Hematopoietic multipotent progenitor cell treated with erythropoietin and hydrocortisone succinate and interleukin-3 and kit ligand, for 8 days (in vitro differentiated cells): ENCODE measurements around the gene CHN1.

Source experiments
- DNase-seq: peaks from one replicate; pipeline ENCODE4 v3.0.0-alpha.2; 2015

Gene CHN1

DNA sequence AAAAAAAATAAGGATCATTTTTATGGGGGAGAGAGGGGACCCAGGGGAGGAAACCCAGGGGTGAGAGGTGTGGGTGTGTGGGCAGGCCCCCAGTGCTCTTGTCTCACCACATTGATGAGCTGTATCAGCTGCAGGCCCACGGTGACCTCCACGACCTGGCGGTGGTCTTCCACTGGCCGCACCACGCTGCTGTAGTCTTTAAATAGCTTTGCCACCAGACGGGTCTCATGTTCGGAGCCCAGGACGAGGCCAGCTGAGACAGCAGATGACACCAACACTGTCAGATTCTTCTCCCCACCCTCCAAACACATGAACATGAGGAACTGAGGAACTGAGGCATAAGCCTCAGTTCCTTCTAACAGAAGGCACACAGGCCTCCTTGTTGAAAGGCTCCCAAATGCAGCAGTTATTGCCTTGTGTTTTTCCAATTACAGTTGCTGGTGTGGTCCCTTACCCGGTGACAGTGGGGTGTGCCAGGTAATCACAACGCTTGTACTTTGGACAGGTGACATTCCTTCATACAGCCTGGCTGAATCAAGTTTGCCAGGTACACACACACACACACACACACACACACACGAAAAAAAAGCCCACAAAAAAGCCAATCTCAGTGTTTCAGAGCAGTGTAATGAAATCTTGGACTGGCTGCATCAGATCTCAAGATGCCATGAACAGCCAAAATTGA lies 245.7 kb downstream of the CHN1 start:
- DNase-seq: no peak

DNA sequence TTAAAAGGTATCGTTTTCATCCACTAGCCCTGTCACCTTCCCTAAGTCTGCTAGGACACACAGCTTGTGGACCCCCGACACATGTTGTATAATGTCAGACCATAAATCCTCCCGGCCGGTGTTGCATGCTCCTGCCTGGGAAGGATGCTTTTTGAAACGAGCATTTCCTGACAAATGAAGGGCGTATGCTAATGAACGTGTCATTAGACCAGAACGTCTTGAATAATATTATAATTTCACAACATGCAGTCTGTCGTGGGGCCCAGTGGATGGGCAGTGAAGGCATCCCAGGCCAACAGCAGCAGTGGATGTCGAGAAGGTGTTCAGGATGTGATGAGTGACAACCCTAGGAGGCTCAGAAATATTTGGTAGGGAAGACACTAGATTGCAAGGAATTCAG lies 248.4 kb downstream of the CHN1 start:
- no peak for DNase-seq

DNA sequence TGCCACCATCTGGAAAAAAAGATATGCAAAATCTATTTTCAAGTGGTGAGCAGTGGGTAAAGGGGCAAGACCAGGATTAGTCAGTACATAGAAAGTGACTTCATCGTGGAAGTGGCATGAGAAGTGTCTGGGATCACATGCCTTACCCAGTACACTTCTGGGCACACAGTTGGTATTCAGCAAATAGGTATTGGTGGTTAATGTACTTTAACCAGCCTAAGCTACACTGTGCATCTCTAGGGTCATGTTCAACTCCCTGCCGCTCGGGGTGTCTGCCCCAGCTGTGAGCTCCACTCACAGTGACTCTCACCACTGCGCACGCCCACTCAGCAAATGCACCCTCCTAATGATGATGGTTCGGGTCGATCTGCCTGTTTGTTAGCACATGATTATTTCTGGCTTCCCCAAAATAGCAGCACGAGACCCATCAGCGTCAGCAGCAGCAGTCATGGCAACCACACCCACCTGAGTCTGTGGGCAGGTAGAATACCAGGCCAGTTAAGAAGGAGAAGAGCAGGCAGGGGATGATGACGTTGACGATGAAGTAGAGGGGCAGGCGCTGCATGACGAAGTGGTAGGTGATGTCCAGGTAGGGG lies 252.0 kb downstream of the CHN1 start:
- no peak for DNase-seq

DNA sequence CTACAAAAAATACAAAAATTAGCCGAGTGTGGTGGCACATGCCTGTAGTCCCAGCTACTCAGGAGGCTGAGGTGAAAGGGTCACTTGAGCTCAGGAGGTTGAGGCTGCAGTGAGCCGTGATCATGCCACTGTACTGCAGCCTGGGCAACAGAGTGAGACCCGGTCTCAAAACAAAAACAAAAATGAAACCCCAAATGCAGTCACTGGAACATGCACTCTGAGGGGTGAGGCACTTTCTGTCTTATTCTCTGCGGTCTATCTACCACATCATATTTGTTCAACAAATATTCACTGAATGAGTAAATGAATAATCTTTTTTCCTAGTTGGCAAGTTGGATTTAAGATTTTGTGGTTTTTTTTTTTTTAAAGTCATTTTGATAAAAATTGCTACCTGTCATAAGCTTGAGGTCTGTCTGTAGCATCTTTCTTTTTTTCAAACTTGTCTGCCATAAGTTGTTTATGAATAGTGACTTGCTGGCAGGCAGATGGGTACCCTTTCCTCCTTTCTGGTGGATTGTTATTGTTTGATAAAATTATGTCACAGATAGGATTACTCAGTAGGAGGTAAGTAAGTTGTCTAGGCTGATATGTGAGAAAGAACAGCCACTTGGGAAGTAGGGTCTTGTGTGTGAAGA lies 252.7 kb downstream of the CHN1 start:
- no peak for DNase-seq

DNA sequence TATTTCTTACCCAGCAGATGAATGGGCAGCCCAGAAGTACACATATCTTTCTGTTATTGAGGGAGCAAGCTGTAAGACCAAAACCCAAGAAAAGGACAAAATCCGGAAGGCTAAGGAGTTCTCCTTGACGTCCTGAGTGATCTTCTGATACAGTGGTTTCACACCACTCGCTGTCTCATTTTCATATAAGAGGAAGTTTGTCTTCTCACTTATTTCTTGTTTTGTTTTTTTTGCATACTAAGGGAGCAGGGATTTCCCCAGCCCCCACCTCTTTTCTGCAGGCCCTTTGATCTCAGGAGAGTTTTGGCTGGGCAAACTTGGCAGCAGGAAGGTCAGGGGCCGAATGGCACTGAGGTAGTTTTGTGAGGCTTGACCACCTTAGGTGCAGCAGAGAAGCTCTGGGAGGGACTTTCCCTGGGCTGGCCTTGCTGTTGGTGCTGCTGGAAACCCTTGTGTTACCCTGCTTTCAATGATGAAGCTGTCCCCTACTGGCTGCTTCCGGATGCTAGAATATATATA lies 254.2 kb downstream of the CHN1 start:
- DNase-seq: no peak

DNA sequence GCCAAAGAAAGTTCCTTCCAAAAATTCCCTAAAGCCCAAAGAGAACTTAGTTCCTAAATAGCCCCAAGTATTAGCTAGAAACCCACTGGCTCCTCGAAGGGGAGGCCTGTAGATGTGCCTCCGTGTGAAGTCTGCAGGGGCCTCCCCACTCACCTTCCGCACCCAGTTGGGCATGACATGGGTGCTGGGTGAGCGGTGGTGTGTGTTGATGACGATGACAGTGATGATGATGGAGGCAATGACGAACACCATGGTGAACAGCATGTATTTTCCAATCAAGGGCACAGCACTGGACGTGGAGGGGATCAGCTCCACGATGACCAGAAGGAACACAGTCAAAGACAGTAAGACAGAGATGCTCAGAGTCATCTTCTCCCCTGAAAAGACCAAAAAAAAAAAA lies 255.4 kb downstream of the CHN1 start:
- DNase-seq: no peak

DNA sequence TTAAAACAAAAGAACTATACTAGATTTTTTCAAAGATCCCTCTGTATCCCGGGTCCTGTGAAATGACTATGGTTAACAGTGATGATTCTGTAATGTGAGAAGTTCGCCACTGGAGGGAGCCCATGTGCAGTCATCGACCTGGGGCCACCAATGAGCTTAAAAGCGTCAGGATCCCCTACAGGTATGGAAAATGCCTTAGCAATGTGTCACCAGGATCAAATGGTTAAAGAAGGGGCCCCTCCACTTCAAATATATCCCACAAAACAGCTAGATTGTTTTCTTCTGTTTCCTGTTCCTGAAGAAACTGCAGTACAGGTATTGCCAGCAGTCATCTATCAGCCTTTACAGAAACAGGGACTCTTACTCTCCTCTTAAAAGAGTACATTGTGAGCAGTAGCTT lies 256.2 kb downstream of the CHN1 start:
- DNase-seq: peak; percentile 65
